Activated CD4-positive, alpha-beta T cell treated with anti-CD3 and anti-CD28 coated beads, Interleukin-2, amount 10 ng/mL, durations not matched to agents 7 days and 5 days (primary cell): ENCODE results near the gene CCDC8. TPM values are rescaled to one million over a fixed set of nuclear protein-coding genes. Genes with fewer than 3 reads are reported as not detected.

Experiments
- CTCF ChIA-PET: fragments of 350-600 bp; sonication (Branson Sonifier 250); formaldehyde crosslinking; loops from one replicate; lab custom pipeline; 2021; ENCODE audit warnings: antibody characterized with exemption; lab: Charles Lee
- POLR2A ChIA-PET: fragments of 350-600 bp; sonication (Branson Sonifier 250); formaldehyde crosslinking; loops from one replicate; lab custom pipeline; 2021; ENCODE audit warnings: antibody characterized with exemption; lab: Charles Lee
- DNase-seq: peaks from one replicate; pipeline ENCODE4 v3.0.0-alpha.2; 2020
- H3K27ac Mint-ChIP-seq: one replicate; pipeline ENCODE4 v1.8.0; 2021; ENCODE audit warnings: mild to moderate bottlenecking, moderate library complexity, mixed read lengths
- H3K27me3 Mint-ChIP-seq: one replicate; pipeline ENCODE4 v1.8.0; 2021; ENCODE audit warnings: mixed read lengths
- H3K36me3 Mint-ChIP-seq: one replicate; pipeline ENCODE4 v1.8.0; 2021; ENCODE audit warnings: low read depth, mixed read lengths
- H3K4me1 Mint-ChIP-seq: one replicate; pipeline ENCODE4 v1.8.0; 2021; ENCODE audit warnings: mixed read lengths
- H3K4me3 Mint-ChIP-seq: one replicate; pipeline ENCODE4 v1.8.0; 2021; ENCODE audit warnings: mild to moderate bottlenecking, moderate library complexity, mixed read lengths
- H3K9me3 Mint-ChIP-seq: one replicate; pipeline ENCODE4 v1.8.0; 2021; ENCODE audit warnings: mixed read lengths
- total RNA-seq, 2 experiments: library from RNA; stranded (reverse); gene quantifications; one replicate each; pipeline ENCODE4 v1.2.3, GENCODE V29; 2021

The CCDC8 gene
- total RNA-seq = not detected

DNA sequence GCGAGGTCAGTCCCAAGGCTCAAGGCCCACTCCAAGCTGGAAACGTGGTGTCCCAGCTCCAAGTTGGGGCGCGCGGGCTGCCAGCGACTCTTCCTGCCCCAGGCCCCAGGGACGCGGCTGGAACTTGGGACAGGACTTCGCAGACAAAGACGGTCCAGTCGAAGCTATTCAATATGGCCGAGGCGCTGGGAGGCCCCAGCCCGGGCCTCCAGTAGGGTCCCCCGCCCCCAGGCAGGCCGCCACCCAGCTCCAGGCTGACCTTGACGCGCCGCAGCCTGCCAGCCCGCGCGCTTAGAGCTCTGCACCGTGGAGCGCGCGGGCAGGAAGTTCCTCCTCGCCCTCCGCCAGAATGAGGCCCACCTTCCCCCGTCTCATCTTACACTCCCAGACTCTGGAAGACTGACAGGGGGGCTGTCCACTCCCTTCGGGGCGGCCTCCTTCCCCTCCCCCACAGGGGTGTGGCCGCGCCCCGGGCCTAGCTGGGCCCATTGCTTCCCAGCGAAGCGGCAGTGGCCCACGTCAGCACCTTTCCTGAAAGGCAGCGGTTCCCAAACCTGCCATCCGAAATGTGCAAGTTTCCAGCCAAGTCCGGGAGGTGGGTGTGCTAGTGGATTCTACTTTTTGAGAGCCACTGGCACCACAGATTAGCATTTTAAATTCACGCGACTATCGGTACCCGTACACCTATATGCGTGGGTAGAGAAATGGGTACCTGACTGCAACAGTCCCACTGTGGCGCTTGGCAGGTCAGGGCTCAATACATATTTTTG, at the start of gene CCDC8:
TSS of gene CCDC8 (minus strand) at position 303 of the 770 bp plus-strand sequence. CDS start 754 bp downstream, outside the sequence.
- CTCF ChIA-PET = no interaction called here

DNA sequence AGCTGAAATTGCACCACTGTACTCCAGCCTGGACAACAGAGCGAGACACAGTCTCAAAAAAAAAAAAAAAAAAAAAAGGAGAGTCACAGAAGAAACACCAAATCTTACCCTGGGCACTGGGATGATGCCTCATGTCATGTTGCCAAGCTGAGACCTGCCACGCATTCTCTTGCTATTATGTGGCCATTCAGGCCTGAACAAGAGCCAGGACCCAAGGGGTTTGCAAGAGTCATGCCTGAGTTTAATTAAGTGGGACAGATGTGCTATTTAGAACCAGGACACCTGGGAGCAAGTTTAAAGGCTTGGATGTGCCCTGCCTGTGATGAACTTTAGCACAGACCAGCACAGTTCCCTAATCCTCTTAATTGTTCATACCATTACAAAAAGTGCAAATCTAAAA, 48.2 kb upstream of the CCDC8 start:
- Mint-ChIP-seq H3K4me1 (no peaks in the 10 kb centered on the region), H3K27ac (no peak overlapping the region), H3K27me3 (peaks cover 14% of the 10 kb centered on the region), H3K4me3 (no peak overlapping the region), H3K9me3 (no peaks in the 10 kb centered on the region), H3K36me3 (no peaks in the 10 kb centered on the region)
- ChIA-PET CTCF (no interaction called here), POLR2A (no interaction called here)
- DNase-seq = no peak

More for the DNA sequence above, at the start of gene CCDC8:
- Mint-ChIP-seq H3K4me3 (no peak within 1 kb of the TSS), H3K27ac (no peak within 1 kb of the TSS), H3K27me3 (peaks cover 72% of the 10 kb centered on the region), H3K9me3 (no peaks in the 10 kb centered on the region), H3K36me3 (no peaks in the 10 kb centered on the region), H3K4me1 (peaks cover 7% of the 10 kb centered on the region)
- DNase-seq = no peak
- POLR2A ChIA-PET = no interaction called here

DNA sequence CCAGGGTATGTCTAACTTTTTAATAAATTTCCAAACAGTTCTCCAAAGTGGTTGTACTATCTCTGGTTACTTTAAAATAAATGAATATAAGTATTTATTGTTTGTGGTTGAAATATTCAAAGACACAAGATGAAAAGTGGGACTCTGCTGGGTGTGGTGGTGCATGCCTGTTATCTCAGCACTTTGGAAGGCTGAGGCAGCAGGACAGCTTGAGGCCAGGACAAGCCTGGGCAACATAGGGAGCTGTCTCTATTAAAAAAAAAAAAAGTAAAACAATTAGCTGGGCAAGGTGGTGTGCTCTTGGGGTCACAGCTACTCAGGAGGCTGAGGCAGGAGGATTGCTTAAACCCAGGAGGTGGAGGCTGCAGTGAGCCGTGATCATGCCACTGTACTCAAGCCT, 47.6 kb upstream of the CCDC8 start:
- Mint-ChIP-seq H3K27me3 (peaks cover 19% of the 10 kb centered on the region), H3K9me3 (no peaks in the 10 kb centered on the region), H3K27ac (no peak overlapping the region), H3K4me1 (no peaks in the 10 kb centered on the region), H3K4me3 (no peak overlapping the region), H3K36me3 (no peaks in the 10 kb centered on the region)
- ChIA-PET CTCF (no interaction called here), POLR2A (no interaction called here)
- DNase-seq = no peak

GRCh38 chr19:46460055-46460454, 46.7 kb upstream of the CCDC8 start:
- DNase-seq = no peak
- ChIA-PET POLR2A (no interaction called here), CTCF (interaction anchor here (1.4 kb wide), 1 partner anchor 113 kb away, joined by 3 read pairs; the partner anchor contains the start of gene PPP5C)
- H3K27me3 Mint-ChIP-seq = peaks cover 17% of the 10 kb centered on the region
- H3K9me3 Mint-ChIP-seq = no peaks in the 10 kb centered on the region
- H3K4me3 Mint-ChIP-seq = no peak overlapping the region
- H3K4me1 Mint-ChIP-seq = no peaks in the 10 kb centered on the region
- H3K27ac Mint-ChIP-seq = no peak overlapping the region
- H3K36me3 Mint-ChIP-seq = no peaks in the 10 kb centered on the region

- DNase-seq = no peak
- Mint-ChIP-seq H3K4me3 (no peak overlapping the region), H3K27ac (no peak overlapping the region), H3K27me3 (peaks cover 16% of the 10 kb centered on the region), H3K36me3 (no peaks in the 10 kb centered on the region), H3K9me3 (no peaks in the 10 kb centered on the region), H3K4me1 (no peaks in the 10 kb centered on the region)
- POLR2A ChIA-PET = no interaction called here
- CTCF ChIA-PET = interaction anchor here (0.6 to 1.8 kb wide), 4 partner anchors 9 to 76 kb away, joined by 3 to 4 read pairs (median 3); no protein-coding TSS in a partner anchor
Measured at GRCh38 chr19:46456930-46457329, 43.6 kb upstream of the CCDC8 start.

- Mint-ChIP-seq H3K27ac (no peak overlapping the region), H3K36me3 (no peaks in the 10 kb centered on the region), H3K9me3 (peaks cover 7% of the 10 kb centered on the region), H3K27me3 (peaks cover 31% of the 10 kb centered on the region), H3K4me3 (no peak overlapping the region), H3K4me1 (no peaks in the 10 kb centered on the region)
- POLR2A ChIA-PET = no interaction called here
- no peak for DNase-seq
- CTCF ChIA-PET = no interaction called here
Measured at GRCh38 chr19:46454244-46454643, 40.9 kb upstream of the CCDC8 start.

GRCh38 chr19:46453661-46454060, 40.3 kb upstream of the CCDC8 start:
- Mint-ChIP-seq H3K27ac (no peak overlapping the region), H3K4me3 (no peak overlapping the region), H3K4me1 (no peaks in the 10 kb centered on the region), H3K9me3 (peaks cover 9% of the 10 kb centered on the region), H3K27me3 (peaks cover 33% of the 10 kb centered on the region), H3K36me3 (no peaks in the 10 kb centered on the region)
- ChIA-PET POLR2A (no interaction called here), CTCF (interaction anchor here (0.6 kb wide), 1 partner anchor 62 kb away, joined by 3 read pairs; no protein-coding TSS in a partner anchor)
- DNase-seq = no peak

DNA sequence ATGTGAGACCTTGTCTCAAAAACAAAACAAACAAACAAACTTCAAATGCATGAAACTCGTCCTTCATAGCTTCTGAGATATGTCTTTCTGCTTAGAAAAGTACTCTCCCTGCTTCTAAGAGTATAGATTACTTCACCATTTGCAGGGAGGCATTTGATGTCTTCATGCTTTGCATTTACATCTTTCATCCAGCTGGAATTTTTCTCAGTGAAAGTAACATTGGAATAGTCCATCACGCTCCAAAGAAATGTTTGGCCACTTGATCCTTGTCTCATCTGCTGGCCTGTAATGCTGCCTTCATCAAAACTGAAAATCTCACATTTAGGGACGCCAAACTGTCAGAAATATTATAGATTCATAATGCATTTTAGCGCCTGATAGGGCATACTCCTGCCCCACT, 38.8 kb upstream of the CCDC8 start:
- Mint-ChIP-seq H3K27me3 (peaks cover 30% of the 10 kb centered on the region), H3K4me1 (no peaks in the 10 kb centered on the region), H3K4me3 (no peak overlapping the region), H3K36me3 (no peaks in the 10 kb centered on the region), H3K9me3 (peaks cover 9% of the 10 kb centered on the region), H3K27ac (no peak overlapping the region)
- ChIA-PET POLR2A (no interaction called here), CTCF (interaction anchor here (0.5 to 1.2 kb wide), 3 partner anchors 11 to 50 kb away, joined by 3 read pairs; no protein-coding TSS in a partner anchor)
- DNase-seq = no peak

- H3K27ac Mint-ChIP-seq = no peak overlapping the region
- CTCF ChIA-PET = interaction anchor here (1.0 to 1.2 kb wide), 2 partner anchors 49 to 55 kb away, joined by 3 read pairs; no protein-coding TSS in a partner anchor
- peaks cover 9% of the 10 kb centered on the region for H3K9me3 Mint-ChIP-seq
- POLR2A ChIA-PET = no interaction called here
- DNase-seq = no peak
- H3K4me1 Mint-ChIP-seq = no peaks in the 10 kb centered on the region
- peaks cover 25% of the 10 kb centered on the region for H3K27me3 Mint-ChIP-seq
- no peak overlapping the region for H3K4me3 Mint-ChIP-seq
- no peaks in the 10 kb centered on the region for H3K36me3 Mint-ChIP-seq
Measured at GRCh38 chr19:46451352-46451751, 38.0 kb upstream of the CCDC8 start.

DNA sequence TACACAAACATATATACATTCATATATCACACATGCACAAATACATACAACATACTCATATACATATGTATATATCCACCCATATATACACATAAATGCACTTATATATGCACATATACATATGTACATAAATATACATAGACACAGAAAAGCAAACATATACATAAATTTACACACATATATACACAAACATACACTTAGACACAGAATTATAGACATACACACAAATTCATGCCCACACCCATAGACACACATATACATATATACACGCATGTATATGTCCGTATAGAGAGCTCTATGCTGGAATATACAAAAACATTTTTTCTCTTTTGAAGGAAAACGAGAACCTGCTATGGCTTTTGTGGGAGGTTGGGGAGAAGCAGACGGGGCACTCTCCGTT, 37.4 kb upstream of the CCDC8 start:
- H3K27ac Mint-ChIP-seq = no peak overlapping the region
- ChIA-PET CTCF (interaction anchor here (1.0 kb wide), 1 partner anchor 55 kb away, joined by 3 read pairs; no protein-coding TSS in a partner anchor), POLR2A (no interaction called here)
- peaks cover 9% of the 10 kb centered on the region for H3K9me3 Mint-ChIP-seq
- H3K36me3 Mint-ChIP-seq = no peaks in the 10 kb centered on the region
- no peaks in the 10 kb centered on the region for H3K4me1 Mint-ChIP-seq
- H3K4me3 Mint-ChIP-seq = no peak overlapping the region
- no peak for DNase-seq
- peaks cover 22% of the 10 kb centered on the region for H3K27me3 Mint-ChIP-seq

DNA sequence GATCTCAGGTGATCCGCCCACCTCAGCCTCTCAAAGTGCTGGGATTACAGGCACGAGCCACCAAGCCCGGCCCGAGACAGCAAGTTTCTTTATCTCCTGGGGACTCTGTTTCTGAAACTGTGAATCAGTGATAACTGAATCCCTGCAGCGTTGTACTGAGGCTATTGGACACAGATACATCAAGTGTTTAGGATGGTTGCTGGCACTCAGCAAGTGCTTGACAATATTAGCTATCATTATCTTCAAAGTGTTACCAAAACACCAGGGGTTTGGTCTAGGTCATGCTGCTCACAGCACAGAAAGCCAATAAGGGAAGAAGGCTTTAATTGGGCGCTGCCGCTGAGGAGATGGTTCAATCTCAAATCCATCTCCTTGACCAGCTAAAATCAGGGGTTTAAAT, 35.9 kb upstream of the CCDC8 start:
- ChIA-PET POLR2A (no interaction called here), CTCF (no interaction called here)
- H3K4me3 Mint-ChIP-seq = no peak overlapping the region
- H3K36me3 Mint-ChIP-seq = no peaks in the 10 kb centered on the region
- peaks cover 9% of the 10 kb centered on the region for H3K9me3 Mint-ChIP-seq
- DNase-seq = no peak
- peaks cover 22% of the 10 kb centered on the region for H3K27me3 Mint-ChIP-seq
- H3K27ac Mint-ChIP-seq = no peak overlapping the region
- H3K4me1 Mint-ChIP-seq = no peaks in the 10 kb centered on the region

GRCh38 chr19:46448601-46449000, 35.2 kb upstream of the CCDC8 start:
- Mint-ChIP-seq H3K4me1 (no peaks in the 10 kb centered on the region), H3K9me3 (peaks cover 9% of the 10 kb centered on the region), H3K27me3 (peaks cover 22% of the 10 kb centered on the region), H3K36me3 (no peaks in the 10 kb centered on the region), H3K27ac (no peak overlapping the region), H3K4me3 (no peak overlapping the region)
- ChIA-PET POLR2A (no interaction called here), CTCF (interaction anchor here (1.0 kb wide), 1 partner anchor 23 kb away, joined by 3 read pairs; no protein-coding TSS in a partner anchor)
- no peak for DNase-seq

DNA sequence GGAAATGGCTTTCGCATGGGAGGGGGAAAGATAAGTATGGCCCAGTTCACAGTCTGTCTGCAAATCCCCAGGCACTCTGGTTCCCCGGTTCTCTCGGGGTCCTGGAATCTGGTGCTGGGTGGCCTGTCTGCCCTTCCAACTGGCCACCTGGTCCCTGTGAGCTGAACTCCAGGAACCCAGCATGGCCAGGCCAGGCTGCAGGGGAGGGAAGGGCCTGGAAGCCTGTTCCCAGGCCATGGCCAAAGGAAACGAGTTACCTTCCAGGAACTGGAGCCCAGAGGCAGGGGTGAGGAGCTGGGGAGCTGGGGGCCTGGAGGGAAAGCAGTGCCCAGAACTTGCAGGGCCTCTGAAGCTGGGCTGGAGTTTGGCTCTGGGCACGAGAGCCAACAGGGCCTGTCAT, 34.5 kb upstream of the CCDC8 start:
- ChIA-PET CTCF (interaction anchor here (1.0 kb wide), 1 partner anchor 22 kb away, joined by 3 read pairs; no protein-coding TSS in a partner anchor), POLR2A (no interaction called here)
- H3K27ac Mint-ChIP-seq = no peak overlapping the region
- no peak for DNase-seq
- H3K27me3 Mint-ChIP-seq = peaks cover 22% of the 10 kb centered on the region
- no peak overlapping the region for H3K4me3 Mint-ChIP-seq
- no peaks in the 10 kb centered on the region for H3K36me3 Mint-ChIP-seq
- H3K9me3 Mint-ChIP-seq = peaks cover 9% of the 10 kb centered on the region
- H3K4me1 Mint-ChIP-seq = peaks cover 1% of the 10 kb centered on the region
